GM23248 (cell line): ENCODE data around the gene ANLN. TPM values are rescaled to one million over a fixed set of nuclear protein-coding genes. Genes with fewer than 3 reads are reported as not detected.

Experiments used
- DNase-seq: peaks from one replicate; pipeline ENCODE4 v3.0.0-alpha.2; 2015
- H2AFZ ChIP-seq: fragments of 200-600 bp; sonication (generic); 2 replicates; pipeline ENCODE4 v1.6.1; 2016; ENCODE audit warnings: antibody characterized with exemption
- H3F3A ChIP-seq: fragments of 200-600 bp; sonication (generic); 2 replicates; pipeline ENCODE4 v1.6.1; 2016; ENCODE audit warnings: mild to moderate bottlenecking, antibody characterized with exemption, mixed run types; ENCODE audit not compliant: insufficient read depth
- H3K27ac ChIP-seq: fragments of 200-600 bp; sonication (generic); 2 replicates; pipeline ENCODE4 v1.5.1; 2016; ENCODE audit warnings: mild to moderate bottlenecking
- H3K27me3 ChIP-seq: fragments of 200-600 bp; sonication (generic); replicated peaks from 2 replicates; pipeline ENCODE4 v1.6.1; 2016; ENCODE audit warnings: mild to moderate bottlenecking; ENCODE audit not compliant: insufficient read depth
- H3K36me3 ChIP-seq: fragments of 200-600 bp; sonication (generic); 2 replicates; pipeline ENCODE4 v1.6.1; 2016; ENCODE audit warnings: low read depth, mild to moderate bottlenecking
- H3K4me1 ChIP-seq: fragments of 200-600 bp; sonication (generic); 2 replicates; pipeline ENCODE4 v1.6.1; 2016; ENCODE audit warnings: mild to moderate bottlenecking; ENCODE audit not compliant: insufficient read depth
- H3K4me2 ChIP-seq: fragments of 200-600 bp; sonication (generic); one replicate; pipeline ENCODE4 v1.6.1; 2016; ENCODE audit warnings: mild to moderate bottlenecking; ENCODE audit not compliant: unreplicated experiment
- H3K4me3 ChIP-seq: fragments of 200-600 bp; sonication (generic); 2 replicates; pipeline ENCODE4 v1.5.1; 2016; ENCODE audit warnings: mild to moderate bottlenecking
- H3K79me2 ChIP-seq: fragments of 200-600 bp; sonication (generic); 2 replicates; pipeline ENCODE4 v1.6.1; 2016; ENCODE audit warnings: mild to moderate bottlenecking; ENCODE audit not compliant: insufficient read depth
- H3K9ac ChIP-seq: fragments of 200-600 bp; sonication (generic); 2 replicates; pipeline ENCODE4 v1.6.1; 2016; ENCODE audit warnings: mild to moderate bottlenecking
- H3K9me2 ChIP-seq: fragments of 200-600 bp; sonication (generic); 2 replicates; pipeline ENCODE4 v1.6.1; 2016; ENCODE audit warnings: mixed run types, mild to moderate bottlenecking, moderate library complexity; ENCODE audit not compliant: insufficient read depth
- H3K9me3 ChIP-seq: fragments of 200-600 bp; sonication (generic); one replicate; pipeline ENCODE4 v1.6.1; 2017; ENCODE audit warnings: low read depth
- H4K20me1 ChIP-seq: fragments of 200-600 bp; sonication (generic); 2 replicates; pipeline ENCODE4 v1.6.0; 2016; ENCODE audit not compliant: insufficient read depth
- EZH2 ChIP-seq: fragments of 200-600 bp; sonication (generic); IDR thresholded peaks from 2 replicates; pipeline ENCODE4 v1.6.1; 2018; ENCODE audit warnings: antibody characterized with exemption, mild to moderate bottlenecking; ENCODE audit not compliant: insufficient read depth, poor library complexity, severe bottlenecking
- EZH2phosphoT487 ChIP-seq: fragments of 200-600 bp; sonication (generic); IDR thresholded peaks from 2 replicates; pipeline ENCODE4 v1.6.1; 2018; ENCODE audit warnings: antibody characterized with exemption, moderate library complexity, mild to moderate bottlenecking, low read depth; ENCODE audit not compliant: insufficient read depth
- WGBS, 2 experiments: methylation state at CpG; one replicate each; pipeline ENCODE4 v1.1.6; 2015 to 2017; ENCODE audit warnings: low lambda C conversion rate in 2 of 2, low coverage in 1 of 2; ENCODE audit errors: missing lambda C conversion rate in 2 of 2; 5-methylcytosine and 5-hydroxymethylcytosine counted together
- in situ Hi-C: fragments of 300-500 bp; cut with MboI; formaldehyde crosslinking; loops from 2 replicates; pipeline ENCODE4 v1.15.0; 2020
- polyA plus RNA-seq: library from polyadenylated mRNA; unstranded; fragments of >200 nt; fragmentation: Nextera tagmentation; extraction: Ambion mirVana; gene quantifications from 2 replicates; pipeline ENCODE4 v1.2.1, GENCODE V29; 2016
- total RNA-seq: library from RNA; depleted of rRNA; stranded (reverse); fragments of >200 nt; shearing (Covaris generic); gene quantifications from 2 replicates; pipeline ENCODE4 v1.2.3, GENCODE V29; 2014

ANLN gene
- total and polyA plus RNA-seq, 2 experiments from 2014 or later = 38.4 to 55.6 TPM

GRCh38 chr7:36357054-36357453 is 32.6 kb upstream of the ANLN start:
- H3K4me2 ChIP-seq = no peak overlapping the region
- H3K9me2 ChIP-seq = no peaks in the 10 kb centered on the region
- no peaks in the 10 kb centered on the region for H4K20me1 ChIP-seq
- H3K9me3 ChIP-seq = no peaks in the 10 kb centered on the region
- no peaks in the 10 kb centered on the region for H3F3A ChIP-seq
- no peak overlapping the region for H3K9ac ChIP-seq
- H3K4me1 ChIP-seq = no peaks in the 10 kb centered on the region
- no peaks in the 10 kb centered on the region for H3K36me3 ChIP-seq
- in situ Hi-C loops = no loop called here
- 88 to 91% methylated on average over 3 of the region's 3 CpGs for WGBS, 2 experiments
- no peak overlapping the region for H2AFZ ChIP-seq
- no peaks in the 10 kb centered on the region for H3K79me2 ChIP-seq
- DNase-seq = no peak
- no peaks in the 10 kb centered on the region for H3K27me3 ChIP-seq
- H3K4me3 ChIP-seq = no peak overlapping the region
- TF ChIP-seq EZH2 (no peak), EZH2phosphoT487 (no peak)
- H3K27ac ChIP-seq = no peak overlapping the region

GRCh38 chr7:36358589-36358988 is 31.1 kb upstream of the ANLN start:
- Histone ChIP-seq H3K4me2 (no peak overlapping the region), H3K9me2 (no peaks in the 10 kb centered on the region), H3K4me1 (no peaks in the 10 kb centered on the region), H3F3A (no peaks in the 10 kb centered on the region), H3K79me2 (no peaks in the 10 kb centered on the region), H3K9me3 (no peaks in the 10 kb centered on the region), H3K27ac (no peak overlapping the region), H4K20me1 (no peaks in the 10 kb centered on the region), H3K36me3 (no peaks in the 10 kb centered on the region), H3K9ac (no peak overlapping the region), H3K4me3 (no peak overlapping the region), H2AFZ (no peak overlapping the region), H3K27me3 (no peaks in the 10 kb centered on the region)
- TF ChIP-seq EZH2 = no peak
- no peak for TF ChIP-seq EZH2phosphoT487
- in situ Hi-C loops = no loop called here
- DNase-seq = no peak
- 62 to 64% methylated on average over 1 of the region's 1 CpG for WGBS, 2 experiments

- in situ Hi-C loops = no loop called here
- H3K4me2 ChIP-seq = no peak overlapping the region
- H3K4me1 ChIP-seq = no peaks in the 10 kb centered on the region
- H3K79me2 ChIP-seq = no peaks in the 10 kb centered on the region
- no peak overlapping the region for H2AFZ ChIP-seq
- no peaks in the 10 kb centered on the region for H4K20me1 ChIP-seq
- WGBS, 2 experiments = 47 to 51% methylated on average over 4 of the region's 4 CpGs
- H3F3A ChIP-seq = no peaks in the 10 kb centered on the region
- H3K9me3 ChIP-seq = no peaks in the 10 kb centered on the region
- H3K4me3 ChIP-seq = no peak overlapping the region
- no peak overlapping the region for H3K27ac ChIP-seq
- TF ChIP-seq EZH2 (no peak), EZH2phosphoT487 (no peak)
- no peak overlapping the region for H3K9ac ChIP-seq
- no peaks in the 10 kb centered on the region for H3K36me3 ChIP-seq
- DNase-seq = no peak
- no peaks in the 10 kb centered on the region for H3K27me3 ChIP-seq
- no peaks in the 10 kb centered on the region for H3K9me2 ChIP-seq
Observed at GRCh38 chr7:36360244-36360643, 29.4 kb upstream of the ANLN start.

GRCh38 chr7:36361227-36361626 is 28.4 kb upstream of the ANLN start:
- no peak overlapping the region for H3K4me2 ChIP-seq
- no peak overlapping the region for H3K4me3 ChIP-seq
- no peaks in the 10 kb centered on the region for H3F3A ChIP-seq
- no peak overlapping the region for H3K27ac ChIP-seq
- H3K9ac ChIP-seq = no peak overlapping the region
- no peak for DNase-seq
- WGBS, 2 experiments = 88 to 95% methylated on average over 4 of the region's 4 CpGs
- H3K79me2 ChIP-seq = no peaks in the 10 kb centered on the region
- H2AFZ ChIP-seq = no peak overlapping the region
- no peaks in the 10 kb centered on the region for H3K9me2 ChIP-seq
- no peaks in the 10 kb centered on the region for H4K20me1 ChIP-seq
- TF ChIP-seq EZH2 (no peak), EZH2phosphoT487 (no peak)
- in situ Hi-C loops = no loop called here
- H3K9me3 ChIP-seq = no peaks in the 10 kb centered on the region
- H3K4me1 ChIP-seq = no peaks in the 10 kb centered on the region
- H3K27me3 ChIP-seq = peaks cover 6% of the 10 kb centered on the region; the same call in 1 of the 2 replicates
- no peaks in the 10 kb centered on the region for H3K36me3 ChIP-seq

- in situ Hi-C loops = no loop called here
- 84 to 86% methylated on average over 1 of the region's 1 CpG for WGBS, 2 experiments
Observed at GRCh38 chr7:36363515-36363914, 26.1 kb upstream of the ANLN start.

More at GRCh38 chr7:36363515-36363914, 26.1 kb upstream of the ANLN start:
- H3K9me2 ChIP-seq = no peaks in the 10 kb centered on the region
- H3K79me2 ChIP-seq = no peaks in the 10 kb centered on the region
- no peak overlapping the region for H3K27ac ChIP-seq
- no peaks in the 10 kb centered on the region for H4K20me1 ChIP-seq
- no peak overlapping the region for H3K4me3 ChIP-seq
- no peaks in the 10 kb centered on the region for H3F3A ChIP-seq
- TF ChIP-seq EZH2phosphoT487 (no peak), EZH2 (no peak)
- H3K9me3 ChIP-seq = no peaks in the 10 kb centered on the region
- peaks cover 9% of the 10 kb centered on the region; the same call in 1 of the 2 replicates for H3K27me3 ChIP-seq
- H2AFZ ChIP-seq = no peak overlapping the region
- no peak overlapping the region for H3K9ac ChIP-seq
- DNase-seq = no peak
- no peak overlapping the region for H3K4me2 ChIP-seq
- H3K36me3 ChIP-seq = no peaks in the 10 kb centered on the region
- no peaks in the 10 kb centered on the region for H3K4me1 ChIP-seq
